OCI-LY3 (cell line): Measurements from ENCODE around the gene ALOX12B.

Experiments
- EZH2phosphoT487 ChIP-seq: fragments of 200-600 bp; shearing (Covaris generic); IDR thresholded peaks from 2 replicates; pipeline ENCODE4 v1.6.1; 2018; ENCODE audit warnings: antibody characterized with exemption, mixed run types, low read depth
- TF ChIP-seq, protein P1 (sequence below): fragments of 200-600, 300-600 bp; sonication (generic); IDR thresholded peaks from 2 replicates; pipeline ENCODE4 v1.5.1; 2014; ENCODE audit warnings: antibody characterized with exemption, low read length, low read depth

DNA sequence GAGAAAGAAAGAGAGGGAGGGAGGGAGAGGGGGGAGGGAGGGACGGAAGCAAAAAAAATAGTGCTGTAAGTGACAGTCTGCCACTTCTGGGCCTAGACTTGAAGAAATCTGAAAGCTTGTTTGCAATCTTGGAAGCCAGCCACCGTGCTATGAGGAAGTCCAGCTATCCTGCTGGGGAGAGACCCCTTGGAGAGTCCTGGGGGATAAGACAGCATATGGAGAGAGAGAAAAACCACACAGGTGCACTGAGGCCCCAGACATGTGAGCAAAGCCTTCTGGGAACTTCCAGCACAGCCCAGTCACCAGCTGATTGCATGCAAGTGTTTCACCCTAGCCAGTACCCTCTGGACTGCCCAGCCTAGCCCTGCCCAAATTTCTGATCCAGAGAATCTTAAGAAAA is 12.6 kb upstream of the ALOX12B start:
- TF ChIP-seq, protein P1, sequence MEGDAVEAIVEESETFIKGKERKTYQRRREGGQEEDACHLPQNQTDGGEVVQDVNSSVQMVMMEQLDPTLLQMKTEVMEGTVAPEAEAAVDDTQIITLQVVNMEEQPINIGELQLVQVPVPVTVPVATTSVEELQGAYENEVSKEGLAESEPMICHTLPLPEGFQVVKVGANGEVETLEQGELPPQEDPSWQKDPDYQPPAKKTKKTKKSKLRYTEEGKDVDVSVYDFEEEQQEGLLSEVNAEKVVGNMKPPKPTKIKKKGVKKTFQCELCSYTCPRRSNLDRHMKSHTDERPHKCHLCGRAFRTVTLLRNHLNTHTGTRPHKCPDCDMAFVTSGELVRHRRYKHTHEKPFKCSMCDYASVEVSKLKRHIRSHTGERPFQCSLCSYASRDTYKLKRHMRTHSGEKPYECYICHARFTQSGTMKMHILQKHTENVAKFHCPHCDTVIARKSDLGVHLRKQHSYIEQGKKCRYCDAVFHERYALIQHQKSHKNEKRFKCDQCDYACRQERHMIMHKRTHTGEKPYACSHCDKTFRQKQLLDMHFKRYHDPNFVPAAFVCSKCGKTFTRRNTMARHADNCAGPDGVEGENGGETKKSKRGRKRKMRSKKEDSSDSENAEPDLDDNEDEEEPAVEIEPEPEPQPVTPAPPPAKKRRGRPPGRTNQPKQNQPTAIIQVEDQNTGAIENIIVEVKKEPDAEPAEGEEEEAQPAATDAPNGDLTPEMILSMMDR: no peak
- TF ChIP-seq EZH2phosphoT487: no peak
